Caco-2 (cell line): ENCODE measurements around the gene PNPLA5. TPM values are rescaled to one million over a fixed set of nuclear protein-coding genes. Genes with fewer than 3 reads are reported as not detected.

ENCODE experiments used
- BruUV-seq: library from RNA; stranded (reverse); fragments of 400-500 nt; replicated peaks from 2 replicates; lab custom pipeline; 2021; lab: Mats Ljungman, UMichigan
- CTCF ChIA-PET: fragments of 300-600 bp; sonication (Branson Sonifier 250); formaldehyde crosslinking; loops from one replicate; lab custom pipeline; 2022; ENCODE audit warnings: antibody characterized with exemption; lab: Charles Lee
- POLR2A ChIA-PET: fragments of 300-600 bp; sonication (Branson Sonifier 250); formaldehyde crosslinking; loops from one replicate; lab custom pipeline; 2022; ENCODE audit warnings: antibody characterized with exemption; lab: Charles Lee
- DNase-seq, 2 experiments: peaks; one replicate each; pipeline versions ENCODE4 v3.0.0 to v3.0.0-alpha.2; 2020 to 2022
- H3K27me3 ChIP-seq: replicated peaks from 2 replicates; pipeline ENCODE4 v1.6.0; 2011; ENCODE audit warnings: low read length; ENCODE audit not compliant: control insufficient read depth, insufficient read depth
- H3K36me3 ChIP-seq: 2 replicates; pipeline ENCODE4 v1.5.1; 2011; ENCODE audit warnings: low read length; ENCODE audit not compliant: control insufficient read depth, insufficient read depth
- H3K4me1 ChIP-seq: fragments of 250-450 bp; sonication (Bioruptor Pico); 2 replicates; pipeline ENCODE4 v1.5.1; 2020; ENCODE audit warnings: mild to moderate bottlenecking
- H3K4me3 ChIP-seq: 2 replicates; pipeline ENCODE4 v1.5.1; 2011; ENCODE audit warnings: low read depth, mild to moderate bottlenecking, control low read depth, low read length
- H3K9me3 ChIP-seq: fragments of 250-450 bp; sonication (Bioruptor Pico); 2 replicates; pipeline ENCODE4 v1.5.1; 2020; ENCODE audit warnings: mild to moderate bottlenecking, moderate library complexity
- H3K27ac Mint-ChIP-seq: one replicate; pipeline ENCODE4 v1.8.0; 2022; ENCODE audit warnings: mixed read lengths; ENCODE audit not compliant: unreplicated experiment
- H3K27me3 Mint-ChIP-seq: one replicate; pipeline ENCODE4 v1.8.0; 2022; ENCODE audit warnings: mixed read lengths; ENCODE audit not compliant: insufficient read depth, unreplicated experiment
- H3K36me3 Mint-ChIP-seq: one replicate; pipeline ENCODE4 v1.8.0; 2022; ENCODE audit warnings: mild to moderate bottlenecking, mixed read lengths; ENCODE audit not compliant: insufficient read depth, unreplicated experiment
- H3K4me1 Mint-ChIP-seq: one replicate; pipeline ENCODE4 v1.8.0; 2022; ENCODE audit warnings: low read depth, mixed read lengths; ENCODE audit not compliant: unreplicated experiment
- H3K4me3 Mint-ChIP-seq: one replicate; pipeline ENCODE4 v1.8.0; 2022; ENCODE audit warnings: mild to moderate bottlenecking, moderate library complexity, mixed read lengths; ENCODE audit not compliant: unreplicated experiment
- H3K9me3 Mint-ChIP-seq: one replicate; pipeline ENCODE4 v1.8.0; 2022; ENCODE audit warnings: mixed read lengths; ENCODE audit not compliant: unreplicated experiment
- CTCF ChIP-seq, 2 experiments: fragments of 200-600 bp in 1 of 2; IDR thresholded peaks; 1 replicate in 1 of 2; 2 replicates in 1 of 2; pipeline versions ENCODE4 v1.5.1 to v1.8.0; 2011 to 2022; ENCODE audit warnings: antibody characterized with exemption in 1 of 2, control low read depth in 1 of 2, inconsistent platforms in 1 of 2, low read depth in 1 of 2, low read length in 1 of 2, mild to moderate bottlenecking in 1 of 2, moderate library complexity in 1 of 2; ENCODE audit not compliant: insufficient read depth in 1 of 2, severe bottlenecking in 1 of 2, unreplicated experiment in 1 of 2
- intact Hi-C: fragments of 100-400 bp; cut with micrococcal nuclease; formaldehyde crosslinking; loops from one replicate; pipeline ENCODE4 v1.10.0; 2022; ENCODE audit not compliant: unreplicated experiment
- total RNA-seq: library from RNA; stranded (reverse); gene quantifications from 2 replicates; pipeline ENCODE4 v1.2.3, GENCODE V29; 2022

PNPLA5 gene
- total RNA-seq, 1 experiment from 2014 or later, result not detected

GRCh38 chr22:43851058-43851978 lies 40.5 kb downstream of the PNPLA5 start:
- Mint-ChIP-seq H3K36me3 (no peaks in the 10 kb centered on the region), H3K4me1 (no peaks in the 10 kb centered on the region), H3K27ac (no peak overlapping the region), H3K9me3 (no peaks in the 10 kb centered on the region), H3K4me3 (no peak overlapping the region), H3K27me3 (peaks cover 20% of the 10 kb centered on the region)
- TF ChIP-seq CTCF (IDR thresholded peaks at IDR 0.05; ENCODE audit: insufficient read depth in 1 of 2, low read depth in 1 of 2, low read length in 1 of 2, severe bottlenecking in 1 of 2, unreplicated experiment in 1 of 2), result no peak
- Histone ChIP-seq H3K27me3 (no peaks in the 10 kb centered on the region), H3K4me3 (no peak overlapping the region), H3K36me3 (no peaks in the 10 kb centered on the region), H3K4me1 (no peaks in the 10 kb centered on the region), H3K9me3 (no peaks in the 10 kb centered on the region)
- ChIA-PET POLR2A (no interaction called here), CTCF (interaction anchor here (1.4 kb wide), 1 partner anchor 32 kb away, joined by 7 read pairs; no protein-coding TSS in a partner anchor)
- BruUV-seq, result no TSS peak
- DNase-seq, result peak in 1 of 2 experiments; percentile 10
- intact Hi-C loops, result no loop called here

GRCh38 chr22:43850529-43850928 lies 41.3 kb downstream of the PNPLA5 start:
- CTCF ChIA-PET, result interaction anchor here (1.4 kb wide), 1 partner anchor 33 kb away, joined by 7 read pairs; no protein-coding TSS in a partner anchor
- no peak overlapping the region for H3K27ac Mint-ChIP-seq

More at GRCh38 chr22:43850529-43850928, 41.3 kb downstream of the PNPLA5 start:
- intact Hi-C loops, result no loop called here
- Mint-ChIP-seq H3K4me1 (no peaks in the 10 kb centered on the region), H3K27me3 (peaks cover 26% of the 10 kb centered on the region), H3K36me3 (no peaks in the 10 kb centered on the region), H3K9me3 (no peaks in the 10 kb centered on the region), H3K4me3 (no peak overlapping the region)
- no peak for TF ChIP-seq CTCF (IDR thresholded peaks at IDR 0.05; ENCODE audit: insufficient read depth in 1 of 2, low read depth in 1 of 2, low read length in 1 of 2, severe bottlenecking in 1 of 2, unreplicated experiment in 1 of 2)
- Histone ChIP-seq H3K4me3 (no peak overlapping the region), H3K27me3 (no peaks in the 10 kb centered on the region), H3K4me1 (no peaks in the 10 kb centered on the region), H3K36me3 (no peaks in the 10 kb centered on the region), H3K9me3 (no peaks in the 10 kb centered on the region)
- POLR2A ChIA-PET, result no interaction called here
- BruUV-seq, result no TSS peak
- DNase-seq, result peak in 1 of 2 experiments; percentile 14
